SU-DHL-6 (cell line): ENCODE measurements around the gene HTR3C.

ENCODE experiments used
- CTCF ChIP-seq: fragments of 200-600 bp; sonication (generic); IDR thresholded peaks from one replicate; pipeline ENCODE4 v1.5.1; 2017; ENCODE audit warnings: antibody characterized with exemption, mild to moderate bottlenecking, low read length, moderate library complexity; ENCODE audit not compliant: insufficient read depth, poor library complexity, severe bottlenecking
- EZH2phosphoT487 ChIP-seq: fragments of 200-600 bp; sonication (generic), shearing (Covaris generic); conservative IDR thresholded peaks from 2 replicates; pipeline ENCODE4 v1.6.1; 2018; ENCODE audit warnings: mild to moderate bottlenecking, antibody characterized with exemption, low read length, moderate library complexity, mixed read lengths

GRCh38 chr3:184037816-184038215 lies 15.0 kb upstream of the HTR3C start:
- TF ChIP-seq CTCF (no peak), EZH2phosphoT487 (no peak)
